Measurements from ENCODE around the gene CAPZB. TPM values are rescaled to one million over a fixed set of nuclear protein-coding genes. Genes with fewer than 3 reads are reported as not detected.
A peak's percentile ranks its signal among the peaks of the same experiment; 100 is the strongest.

The CAPZB gene
- polyA plus RNA-seq, 1 donor from 2014 or later: 159 TPM

- Histone ChIP-seq H3K9ac (ENCODE audit: low read length) (peak overlapping the region; percentile 28), H2AFZ (ENCODE audit: low read depth, low read length) (no peak overlapping the region), H3K79me2 (replicated peaks; ENCODE audit: insufficient read depth, low read length) (peaks cover 69% of the 10 kb centered on the region), H3K4me3 (ENCODE audit: low read length) (peak overlapping the region; percentile 100), H3K36me3 (ENCODE audit: insufficient read depth, low read length) (peaks cover 5% of the 10 kb centered on the region), H3K9me3 (ENCODE audit: low read length) (no peaks in the 10 kb centered on the region), H3F3A (ENCODE audit: insufficient read depth, low read length, poor library complexity, severe bottlenecking) (no peaks in the 10 kb centered on the region), H3K27ac (ENCODE audit: low read length) (peak overlapping the region; percentile 38), H3K27me3 (ENCODE audit: insufficient read depth, low read depth, low read length) (no peaks in the 10 kb centered on the region), H3K9me2 (ENCODE audit: insufficient read depth, low read length) (no peaks in the 10 kb centered on the region), H4K20me1 (ENCODE audit: insufficient read depth) (no peaks in the 10 kb centered on the region), H3K4me2 (ENCODE audit: low read length) (peak overlapping the region; percentile 97)
- TF ChIP-seq CTCF (IDR thresholded peaks at IDR 0.05; ENCODE audit: poor library complexity, severe bottlenecking) (no peak), RAD21 (conservative IDR thresholded peaks at IDR 0.05) (no peak), TAF1 (IDR thresholded peaks at IDR 0.05; ENCODE audit: low read depth) (no peak), EP300 (conservative IDR thresholded peaks at IDR 0.05; ENCODE audit: poor library complexity, severe bottlenecking) (no peak), MXI1 (conservative IDR thresholded peaks at IDR 0.05; ENCODE audit: poor library complexity, severe bottlenecking) (no peak), POLR2AphosphoS5 (IDR thresholded peaks at IDR 0.05) (no peak), SMC3 (conservative IDR thresholded peaks at IDR 0.05; ENCODE audit: poor library complexity) (no peak), EZH2 (IDR thresholded peaks at IDR 0.05; ENCODE audit: borderline replicate concordance, insufficient read depth, low read length, poor library complexity, severe bottlenecking) (no peak), REST (IDR thresholded peaks at IDR 0.05; ENCODE audit: borderline replicate concordance) (no peak)
Measured at GRCh38 chr1:19481826-19482398, 3.4 kb downstream of the CAPZB start.

GRCh38 chr1:19480282-19480681 lies 5.1 kb downstream of the CAPZB start:
- Histone ChIP-seq H3F3A (ENCODE audit: insufficient read depth, low read length, poor library complexity, severe bottlenecking) (no peaks in the 10 kb centered on the region), H3K9me3 (ENCODE audit: low read length) (no peaks in the 10 kb centered on the region), H3K79me2 (replicated peaks; ENCODE audit: insufficient read depth, low read length) (peaks cover 85% of the 10 kb centered on the region), H3K4me2 (ENCODE audit: low read length) (no peak overlapping the region), H3K36me3 (ENCODE audit: insufficient read depth, low read length) (peaks cover 5% of the 10 kb centered on the region), H4K20me1 (ENCODE audit: insufficient read depth) (no peaks in the 10 kb centered on the region), H3K27ac (ENCODE audit: low read length) (no peak overlapping the region), H3K9ac (ENCODE audit: low read length) (no peak overlapping the region), H3K9me2 (ENCODE audit: insufficient read depth, low read length) (no peaks in the 10 kb centered on the region), H2AFZ (ENCODE audit: low read depth, low read length) (no peak overlapping the region), H3K27me3 (ENCODE audit: insufficient read depth, low read depth, low read length) (no peaks in the 10 kb centered on the region), H3K4me3 (ENCODE audit: low read length) (peak overlapping the region; percentile 100)
- TF ChIP-seq EZH2 (IDR thresholded peaks at IDR 0.05; ENCODE audit: borderline replicate concordance, insufficient read depth, low read length, poor library complexity, severe bottlenecking): no peak
- TF ChIP-seq POLR2AphosphoS5 (IDR thresholded peaks at IDR 0.05): no peak
- TF ChIP-seq EP300 (conservative IDR thresholded peaks at IDR 0.05; ENCODE audit: poor library complexity, severe bottlenecking): no peak
- TF ChIP-seq CTCF (IDR thresholded peaks at IDR 0.05; ENCODE audit: poor library complexity, severe bottlenecking): no peak
- TF ChIP-seq REST (IDR thresholded peaks at IDR 0.05; ENCODE audit: borderline replicate concordance): no peak
- TF ChIP-seq SMC3 (conservative IDR thresholded peaks at IDR 0.05; ENCODE audit: poor library complexity): no peak
- TF ChIP-seq MXI1 (conservative IDR thresholded peaks at IDR 0.05; ENCODE audit: poor library complexity, severe bottlenecking): no peak
- TF ChIP-seq RAD21 (conservative IDR thresholded peaks at IDR 0.05): no peak
- TF ChIP-seq TAF1 (IDR thresholded peaks at IDR 0.05; ENCODE audit: low read depth): no peak
